GM12864 (cell line): ENCODE measurements around the gene AXIN2.

Experiments used
- DNase-seq: peaks from one replicate; pipeline ENCODE4 v3.0.0-alpha.2; 2011; ENCODE audit warnings: low read depth
- H3K4me3 ChIP-seq: 2 replicates; pipeline ENCODE4 v1.5.1; 2011; ENCODE audit warnings: mild to moderate bottlenecking, low read depth, low read length, control low read depth
- TF ChIP-seq, protein P1 (sequence below): IDR thresholded peaks from 2 replicates; pipeline ENCODE4 v1.5.1; 2011; ENCODE audit warnings: low read depth, mild to moderate bottlenecking, moderate library complexity, low read length, control low read depth, inconsistent platforms; ENCODE audit errors: missing control alignments

Gene AXIN2

DNA sequence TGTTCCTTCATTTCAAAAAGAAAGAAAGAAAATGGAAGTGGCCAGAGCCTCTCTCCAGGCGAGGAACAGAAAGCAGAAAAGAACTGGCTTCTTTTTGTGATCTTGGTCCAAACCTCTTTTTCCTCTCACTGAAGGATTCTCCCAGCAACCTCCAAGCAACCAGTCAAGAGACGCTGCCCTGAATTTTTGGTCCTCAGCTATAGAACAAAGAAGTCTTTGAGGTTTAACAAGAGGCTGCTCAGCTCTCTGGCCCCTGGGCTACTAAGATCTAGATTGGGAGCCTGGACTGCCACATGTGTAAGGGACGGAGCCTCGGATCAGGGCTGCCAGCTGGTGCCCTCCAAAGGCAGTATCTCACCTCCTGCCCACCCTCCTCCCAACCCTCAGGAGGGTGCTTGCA is 62.6 kb downstream of the AXIN2 start:
- no peak for DNase-seq
- TF ChIP-seq, protein P1, sequence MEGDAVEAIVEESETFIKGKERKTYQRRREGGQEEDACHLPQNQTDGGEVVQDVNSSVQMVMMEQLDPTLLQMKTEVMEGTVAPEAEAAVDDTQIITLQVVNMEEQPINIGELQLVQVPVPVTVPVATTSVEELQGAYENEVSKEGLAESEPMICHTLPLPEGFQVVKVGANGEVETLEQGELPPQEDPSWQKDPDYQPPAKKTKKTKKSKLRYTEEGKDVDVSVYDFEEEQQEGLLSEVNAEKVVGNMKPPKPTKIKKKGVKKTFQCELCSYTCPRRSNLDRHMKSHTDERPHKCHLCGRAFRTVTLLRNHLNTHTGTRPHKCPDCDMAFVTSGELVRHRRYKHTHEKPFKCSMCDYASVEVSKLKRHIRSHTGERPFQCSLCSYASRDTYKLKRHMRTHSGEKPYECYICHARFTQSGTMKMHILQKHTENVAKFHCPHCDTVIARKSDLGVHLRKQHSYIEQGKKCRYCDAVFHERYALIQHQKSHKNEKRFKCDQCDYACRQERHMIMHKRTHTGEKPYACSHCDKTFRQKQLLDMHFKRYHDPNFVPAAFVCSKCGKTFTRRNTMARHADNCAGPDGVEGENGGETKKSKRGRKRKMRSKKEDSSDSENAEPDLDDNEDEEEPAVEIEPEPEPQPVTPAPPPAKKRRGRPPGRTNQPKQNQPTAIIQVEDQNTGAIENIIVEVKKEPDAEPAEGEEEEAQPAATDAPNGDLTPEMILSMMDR = no peak
- H3K4me3 ChIP-seq = no peak overlapping the region

GRCh38 chr17:65496801-65497200 is 64.6 kb downstream of the AXIN2 start:
- TF ChIP-seq, protein P1 = no peak
- DNase-seq = no peak
- H3K4me3 ChIP-seq = no peak overlapping the region

GRCh38 chr17:65495122-65496055 is 66.1 kb downstream of the AXIN2 start:
- TF ChIP-seq, protein P1 = no peak
- no peak overlapping the region for H3K4me3 ChIP-seq
- no peak for DNase-seq

DNA sequence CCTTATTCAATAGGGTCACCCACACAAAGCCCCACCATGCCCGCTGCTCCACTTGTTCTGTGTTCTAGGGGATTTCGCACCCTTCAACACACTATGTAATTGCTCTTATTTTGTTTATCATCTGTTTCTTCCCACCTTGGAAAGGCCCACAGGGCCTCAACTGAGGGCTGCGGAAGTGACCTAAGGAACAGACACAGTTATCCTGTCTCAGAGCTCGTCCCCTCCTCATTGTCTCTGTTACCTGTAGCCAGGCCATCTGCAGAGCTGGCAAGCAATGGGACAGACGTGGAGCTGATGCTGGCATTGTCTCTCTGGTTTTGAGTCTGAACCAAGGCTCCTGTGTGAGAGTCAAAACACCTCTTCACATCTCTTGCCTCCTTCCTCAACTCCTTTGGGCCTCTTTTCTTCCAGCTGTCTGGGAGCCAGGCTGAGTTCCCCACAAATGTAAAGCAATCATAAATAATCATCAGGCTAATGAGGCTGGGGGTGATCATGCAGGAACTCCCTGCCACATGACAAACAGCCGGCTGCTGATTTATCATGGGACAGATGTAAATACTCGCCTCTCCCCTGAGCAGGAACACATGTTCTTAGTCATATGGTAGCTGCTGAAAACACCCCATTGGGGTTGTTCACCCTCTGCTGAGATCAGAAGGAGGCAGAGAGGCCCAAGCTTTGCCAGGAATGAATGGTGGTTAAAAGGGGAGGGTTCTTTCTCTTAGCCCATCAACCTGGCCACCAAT is 71.9 kb downstream of the AXIN2 start:
- no peak for DNase-seq
- no peak overlapping the region for H3K4me3 ChIP-seq
- TF ChIP-seq, protein P1 = no peak

DNA sequence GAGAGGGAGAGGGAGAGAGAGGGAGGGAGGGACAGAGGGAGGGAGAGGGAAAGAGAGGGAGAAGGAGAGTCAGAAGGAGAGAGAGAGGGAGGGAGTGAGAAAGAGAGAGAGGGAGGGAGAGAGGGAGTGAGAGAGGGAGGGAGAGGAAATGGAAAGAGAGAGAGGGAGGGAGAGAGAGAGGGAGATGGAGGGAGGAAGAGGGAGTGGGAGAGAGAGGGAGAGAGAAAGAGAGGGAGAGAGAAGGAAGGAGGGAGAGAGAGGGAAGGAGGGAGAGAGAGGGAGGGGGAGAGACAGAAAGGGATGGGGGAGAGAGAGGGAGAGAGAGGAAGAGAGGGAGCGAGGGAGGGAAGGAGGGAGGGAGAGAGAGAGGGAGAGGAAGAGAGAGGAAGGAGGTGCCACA is 72.8 kb downstream of the AXIN2 start:
- TF ChIP-seq, protein P1 = no peak
- no peak overlapping the region for H3K4me3 ChIP-seq
- no peak for DNase-seq

GRCh38 chr17:65487990-65488389 is 73.5 kb downstream of the AXIN2 start:
- no peak overlapping the region for H3K4me3 ChIP-seq
- no peak for DNase-seq
- TF ChIP-seq, protein P1 = no peak
